NCI-H187 treated with DMSO at 0.1 percent for 48 hours (cell line): ENCODE measurements around the gene C11orf21.
"Not testable (repeated sequence)": the region's sequence is repeated elsewhere in the genome, so short reads cannot be mapped to it uniquely, and the experiment has no call there.

Experiments used
- DNase-seq: peaks from one replicate; lab custom pipeline; 2025; lab: John Stamatoyannopoulos, UW

The C11orf21 gene

GRCh38 chr11:2296913-2297622 lies 4.7 kb downstream of the C11orf21 start:
- DNase-seq: no peak

GRCh38 chr11:2295971-2296912 lies 5.5 kb downstream of the C11orf21 start:
- no peak for DNase-seq

DNA sequence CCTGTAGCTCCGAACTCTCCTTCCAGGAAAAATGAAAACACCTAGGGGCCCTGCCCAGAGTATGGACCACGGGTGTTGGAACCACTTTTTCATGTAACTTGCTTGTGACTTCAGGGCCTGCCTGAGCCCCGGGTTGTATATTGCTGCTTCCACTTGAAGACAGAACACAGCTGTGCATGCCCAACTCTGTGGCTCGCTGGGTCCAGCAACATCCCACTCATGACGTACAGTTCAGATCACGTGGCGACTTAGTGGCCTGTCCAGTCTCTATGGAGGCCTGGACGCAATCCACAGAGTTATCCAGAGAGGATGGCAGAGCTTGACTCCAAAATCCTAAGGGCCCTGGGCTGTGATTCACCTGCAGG lies 6.8 kb downstream of the C11orf21 start:
- DNase-seq: no peak

DNA sequence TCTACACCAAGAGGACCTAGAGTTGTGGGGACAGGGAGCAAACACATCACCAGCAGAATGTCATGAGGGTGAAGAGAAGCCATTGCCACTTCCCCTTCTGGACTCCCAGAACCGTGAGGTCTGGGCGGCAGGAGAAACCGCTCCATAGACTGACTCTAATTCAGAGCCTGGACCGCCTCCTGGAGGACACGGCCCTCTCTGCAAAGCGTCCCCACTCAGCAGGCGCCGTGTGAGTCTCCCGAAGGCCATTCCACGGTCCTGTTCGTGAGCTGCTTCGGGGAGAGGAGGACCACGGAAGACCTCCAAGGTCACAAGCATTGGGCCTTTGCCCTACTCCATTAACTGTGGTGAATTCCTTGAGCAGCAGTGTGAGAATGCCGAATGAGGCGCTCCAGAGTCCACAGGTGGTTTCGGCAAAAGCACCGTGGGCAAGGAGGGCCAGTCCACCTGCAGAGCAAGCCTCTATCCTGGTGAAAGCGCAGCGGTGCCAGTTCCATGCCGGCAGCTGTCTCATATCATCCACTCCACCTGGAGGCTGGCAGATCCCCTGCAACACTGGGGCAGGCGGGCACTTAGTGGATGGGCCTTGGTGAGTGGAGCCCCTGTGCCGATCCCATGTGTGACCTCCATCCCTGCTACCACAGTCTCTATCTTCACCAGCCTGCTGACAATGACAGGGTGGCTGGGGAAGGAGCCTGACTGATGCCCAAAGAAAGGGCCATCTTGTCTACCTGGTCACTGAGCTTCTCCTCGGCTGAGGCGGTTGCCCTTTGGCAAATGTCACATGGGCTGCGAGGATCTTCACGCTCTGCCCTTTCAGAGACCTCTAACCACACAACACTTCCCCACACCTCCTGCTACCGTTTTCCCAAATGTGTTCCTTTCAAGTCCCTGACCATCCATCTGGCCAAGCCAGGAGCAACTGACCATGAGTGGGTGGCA lies 7.5 kb downstream of the C11orf21 start:
- no peak for DNase-seq

GRCh38 chr11:2293531-2293971 lies 8.2 kb downstream of the C11orf21 start:
- DNase-seq: no peak

DNA sequence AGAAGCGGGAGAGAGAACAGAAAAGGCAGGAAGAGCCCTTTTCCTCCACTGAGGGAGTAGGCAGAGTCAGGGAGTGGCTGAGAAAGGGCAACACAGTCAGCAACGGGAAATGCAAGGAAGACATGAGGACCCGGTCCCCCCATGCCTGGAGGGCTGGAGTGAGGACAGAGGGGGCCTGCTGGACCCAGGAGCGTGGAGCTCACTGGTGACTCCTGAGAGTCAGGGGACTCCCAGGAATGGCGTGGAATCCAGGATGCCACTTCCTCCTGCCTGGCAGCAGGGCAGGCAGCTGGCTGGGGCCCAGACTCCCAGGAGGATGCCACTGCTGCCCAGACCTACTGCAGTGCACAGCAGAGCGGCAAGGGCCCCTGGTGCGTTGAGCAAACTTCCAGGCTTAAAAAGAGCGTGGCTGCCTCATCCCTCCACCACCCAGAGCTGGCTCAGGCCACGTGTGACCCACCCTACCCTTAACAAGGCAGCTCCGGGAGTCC lies 11.3 kb downstream of the C11orf21 start:
- DNase-seq: no peak

- DNase-seq: no peak
Measured at GRCh38 chr11:2289859-2290258, 11.9 kb downstream of the C11orf21 start.

- no peak for DNase-seq
Measured at GRCh38 chr11:2289350-2289749, 12.4 kb downstream of the C11orf21 start.

DNA sequence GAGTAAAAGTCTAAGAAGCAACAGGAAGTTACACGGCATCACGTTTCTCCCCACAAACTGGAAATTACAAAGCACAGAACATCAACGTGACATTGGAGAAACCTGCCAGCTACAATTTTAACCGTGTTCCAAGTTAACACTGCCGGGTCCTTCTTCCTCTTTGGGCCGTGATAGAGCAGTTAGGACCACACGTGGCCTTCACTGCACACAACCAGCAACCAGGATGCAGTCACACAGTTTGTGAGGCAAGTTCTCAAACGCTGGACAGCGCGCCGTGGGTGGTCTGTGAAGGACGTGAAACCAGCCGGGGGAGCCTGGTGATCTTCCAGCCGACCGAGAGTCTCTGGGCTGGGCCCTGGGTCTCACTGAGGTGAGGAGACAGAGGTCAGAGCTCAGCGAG lies 14.6 kb downstream of the C11orf21 start:
- DNase-seq: no peak

- not testable (repeated sequence) for DNase-seq
Measured at GRCh38 chr11:2286350-2286749, 15.4 kb downstream of the C11orf21 start.

DNA sequence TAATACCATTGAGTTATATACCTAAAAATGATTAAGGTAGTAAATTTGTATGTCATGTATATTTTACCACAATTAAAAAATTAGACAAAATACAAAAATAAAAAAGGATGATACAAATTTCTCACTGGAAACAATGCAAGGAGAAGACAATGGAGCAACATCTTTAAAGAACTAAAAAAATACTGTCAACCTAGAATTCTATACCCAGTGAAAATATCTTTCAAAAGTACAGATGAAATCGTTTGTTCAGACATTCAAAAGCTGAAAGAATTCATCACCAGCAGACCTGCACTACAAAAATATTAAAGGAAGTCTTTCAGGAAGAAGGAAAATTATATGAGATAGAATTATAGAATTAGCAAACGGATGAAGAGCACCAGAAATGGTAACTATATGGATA lies 21.5 kb downstream of the C11orf21 start:
- DNase-seq: no peak

DNA sequence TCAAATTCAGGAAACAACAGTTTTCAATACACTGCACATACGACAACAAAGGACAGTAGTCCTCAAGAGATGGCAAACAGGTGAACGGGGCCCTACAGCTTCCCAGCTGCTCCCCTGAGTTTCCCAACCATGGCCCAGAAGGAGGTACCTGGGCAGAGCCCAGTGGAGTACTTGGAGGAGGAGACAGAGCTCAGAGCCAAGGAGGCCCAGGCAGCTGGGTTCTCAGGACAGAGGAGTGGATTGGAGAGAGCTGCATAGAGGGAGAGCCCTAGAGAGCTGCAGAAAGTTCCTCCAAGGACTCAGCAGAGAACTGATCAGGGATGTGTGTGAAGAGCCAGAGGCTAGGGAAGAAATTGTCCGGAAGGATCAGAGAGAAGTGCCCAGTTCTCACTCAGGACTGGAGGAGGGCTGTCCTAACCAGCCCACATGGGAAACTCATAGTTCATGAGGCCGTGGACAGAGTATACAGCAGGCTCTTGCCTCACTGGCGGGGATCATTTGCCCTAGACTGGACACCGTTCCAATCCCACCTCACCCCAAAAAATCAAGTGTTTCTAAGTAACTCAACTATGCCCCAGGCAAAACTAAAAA lies 23.7 kb downstream of the C11orf21 start:
- no peak for DNase-seq

DNA sequence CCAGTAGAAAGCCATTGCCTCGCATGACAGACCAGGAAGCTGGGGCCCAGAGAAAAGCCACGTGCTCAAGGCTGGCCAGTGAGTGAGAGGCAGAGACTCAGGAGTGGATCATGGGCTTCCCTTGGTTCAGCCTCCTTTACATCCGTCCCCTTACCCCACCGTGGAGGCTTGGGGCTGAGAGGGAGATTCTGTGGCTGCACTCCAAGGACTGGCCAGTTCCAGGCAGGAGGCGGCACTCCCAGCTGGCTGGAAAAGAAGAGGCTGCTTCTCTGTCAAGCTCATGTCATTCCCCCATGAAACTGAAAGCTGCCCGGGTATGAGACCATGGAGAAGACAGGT lies 24.7 kb downstream of the C11orf21 start:
- DNase-seq: no peak

GRCh38 chr11:2276280-2277007 lies 25.3 kb downstream of the C11orf21 start:
- DNase-seq: no peak

DNA sequence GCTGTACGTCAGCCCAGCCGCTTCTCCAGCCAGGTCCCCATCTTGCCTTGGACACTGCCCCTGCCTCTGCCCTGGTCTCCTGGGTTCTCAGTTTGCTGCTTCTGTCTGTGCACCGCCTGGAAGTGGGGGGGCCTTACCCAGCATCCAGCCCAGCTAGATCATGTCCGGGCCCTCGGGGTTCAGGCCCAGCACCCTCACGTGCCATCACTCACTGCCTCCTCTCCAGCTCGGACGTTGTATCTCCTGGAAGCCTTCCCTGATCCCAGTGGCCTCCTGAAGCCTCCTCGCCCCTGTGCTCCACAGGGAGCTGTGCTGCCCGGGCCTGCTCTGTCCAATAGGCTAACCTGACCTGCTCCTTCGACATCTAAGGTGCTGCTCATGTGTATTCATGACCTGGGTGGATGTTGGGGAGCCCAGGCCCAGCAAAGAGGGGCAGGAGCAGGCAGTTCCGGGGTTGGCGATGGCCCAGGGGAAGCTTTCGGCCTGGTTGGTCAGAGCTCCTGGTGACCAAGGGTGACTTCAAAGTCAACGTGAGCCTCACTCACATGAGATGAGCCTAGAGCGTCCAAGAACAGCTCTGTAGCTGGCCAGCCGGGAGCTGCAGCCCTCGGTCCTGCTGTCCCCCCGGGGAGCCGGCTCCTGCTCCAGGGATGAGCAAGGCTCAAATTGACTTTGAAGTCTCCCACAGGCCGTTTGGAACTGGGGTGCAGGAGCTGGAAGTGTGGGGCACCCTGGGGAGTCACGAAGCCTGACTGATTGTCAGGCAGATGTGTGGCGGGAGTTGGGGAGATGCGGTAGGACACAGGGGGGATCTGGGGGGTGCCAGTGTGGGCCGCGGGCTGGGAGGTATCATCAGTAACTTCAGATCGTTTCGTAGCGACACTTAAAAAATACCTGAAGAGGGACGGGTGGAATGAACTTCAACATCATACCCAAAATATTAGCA lies 26.1 kb downstream of the C11orf21 start:
- no peak for DNase-seq

DNA sequence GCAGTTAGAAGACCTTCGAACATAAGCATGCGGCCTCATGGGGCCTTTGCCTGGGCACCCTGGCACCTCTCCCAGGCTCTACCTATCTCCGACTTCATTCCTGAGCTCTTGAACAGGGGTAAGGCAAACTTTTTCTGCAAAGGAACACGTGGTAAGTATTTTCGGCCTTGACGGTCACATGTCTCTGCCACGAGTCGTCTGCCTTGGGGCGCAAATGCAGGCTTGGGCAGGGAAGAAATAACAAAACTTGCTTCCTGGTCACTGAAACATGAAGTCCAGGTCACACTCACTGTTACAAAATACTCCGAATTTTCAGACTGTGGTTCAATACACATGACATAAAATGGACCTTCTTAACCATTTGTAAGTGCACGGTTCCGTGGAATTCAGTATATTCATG lies 27.9 kb downstream of the C11orf21 start:
- DNase-seq: no peak

DNA sequence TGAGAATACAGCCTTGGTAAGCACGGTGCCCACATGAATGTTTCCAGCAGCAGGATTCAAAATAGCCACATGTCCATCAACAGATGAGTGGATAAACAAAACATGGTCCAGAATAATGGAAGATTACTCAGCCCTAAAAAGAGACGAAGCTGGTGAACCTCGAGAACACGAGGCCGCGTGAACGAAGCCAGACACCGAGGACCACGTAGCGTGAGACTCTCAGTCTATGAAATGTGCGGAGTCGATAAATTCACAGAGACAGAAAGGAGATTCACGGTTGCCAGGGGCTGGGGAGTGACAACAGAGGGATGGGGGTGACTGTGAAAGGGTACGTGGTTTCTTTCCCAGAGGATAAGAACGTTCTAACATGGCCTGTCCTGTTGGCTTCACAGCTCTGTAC lies 28.4 kb downstream of the C11orf21 start:
- no peak for DNase-seq

GRCh38 chr11:2272946-2273280 lies 28.8 kb downstream of the C11orf21 start:
- no peak for DNase-seq

DNA sequence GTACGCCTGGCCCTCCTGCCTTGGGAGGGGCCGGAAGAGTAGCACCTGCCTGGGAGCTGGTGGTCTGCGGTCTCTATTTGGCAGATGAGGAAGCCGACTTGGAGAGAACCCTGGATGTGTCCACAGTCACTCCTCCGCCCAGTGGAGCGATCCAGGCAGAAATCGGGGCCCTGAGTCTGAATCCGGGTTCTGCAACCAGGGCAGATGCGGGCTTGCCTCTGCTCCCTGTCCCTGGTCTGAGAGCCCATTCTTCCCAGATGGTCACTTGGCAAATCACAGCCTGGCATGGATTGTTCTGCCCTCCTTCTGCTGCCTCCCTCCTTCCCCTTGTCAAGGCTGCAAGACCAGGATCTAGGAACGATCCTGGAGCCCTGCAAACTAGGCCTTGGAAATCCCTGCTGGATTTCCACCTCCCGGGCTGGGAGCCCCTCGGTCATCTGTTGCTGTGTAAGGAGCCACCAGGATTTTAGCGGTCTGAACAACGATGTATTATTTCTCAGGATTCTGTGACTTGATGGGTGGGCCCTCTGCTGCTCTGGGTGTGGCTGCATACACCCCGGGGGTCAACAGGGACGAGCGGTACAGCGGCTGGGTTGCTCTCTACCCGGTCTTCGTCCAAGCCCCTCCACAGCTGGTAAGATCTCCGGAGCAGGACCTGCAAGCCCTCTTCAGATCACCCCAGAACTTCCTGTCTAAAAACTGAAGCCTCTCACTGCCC lies 29.3 kb downstream of the C11orf21 start:
- DNase-seq: no peak
